Measurements from ENCODE around the gene SLC35B1.

GRCh38 chr17:49715216-49715615, 7.5 kb upstream of the SLC35B1 start:
- TF ChIP-seq CTCF (IDR thresholded peaks at IDR 0.05; ENCODE audit: low read depth, low read length): no peak
- TF ChIP-seq POLR2A (IDR thresholded peaks at IDR 0.05; ENCODE audit: extremely low read depth, insufficient read length): no peak
